Effector memory CD4-positive, alpha-beta T cell (primary cell): ENCODE measurements around the gene SARS1.
"Not testable (repeated sequence)": the region's sequence is repeated elsewhere in the genome, so short reads cannot be mapped to it uniquely, and the experiment has no call there.

Source experiments
- DNase-seq, 3 donors: peaks; one replicate each; pipeline ENCODE4 v3.0.0-alpha.2; 2020
- H3K27ac ChIP-seq: 2 replicates; pipeline ENCODE4 v1.7.0; 2013; ENCODE audit warnings: mild to moderate bottlenecking, low read length, moderate library complexity; ENCODE audit not compliant: insufficient read depth, poor library complexity, severe bottlenecking
- H3K27me3 ChIP-seq: replicated peaks from 2 replicates; pipeline ENCODE4 v1.7.0; 2013; ENCODE audit warnings: mild to moderate bottlenecking, low read length; ENCODE audit not compliant: insufficient read depth, control insufficient read depth, poor library complexity, severe bottlenecking
- H3K36me3 ChIP-seq: 2 replicates; pipeline ENCODE4 v1.7.0; 2013; ENCODE audit warnings: mild to moderate bottlenecking, low read length, moderate library complexity; ENCODE audit not compliant: control insufficient read depth, insufficient read depth
- H3K4me1 ChIP-seq: 2 replicates; pipeline ENCODE4 v1.7.0; 2013; ENCODE audit warnings: low read length, mild to moderate bottlenecking; ENCODE audit not compliant: control insufficient read depth, insufficient read depth, poor library complexity, severe bottlenecking
- H3K4me3 ChIP-seq: 2 replicates; pipeline ENCODE4 v1.7.0; 2013; ENCODE audit warnings: low read length, low read depth, mild to moderate bottlenecking; ENCODE audit not compliant: insufficient read depth, poor library complexity, severe bottlenecking
- H3K9me3 ChIP-seq: 2 replicates; pipeline ENCODE4 v1.7.0; 2013; ENCODE audit warnings: mild to moderate bottlenecking, low read length, moderate library complexity; ENCODE audit not compliant: control insufficient read depth
- total RNA-seq, 3 donors: gene quantifications; one replicate each; lab custom pipeline; 2026; lab: John Stamatoyannopoulos, UW

Gene SARS1, protein sequence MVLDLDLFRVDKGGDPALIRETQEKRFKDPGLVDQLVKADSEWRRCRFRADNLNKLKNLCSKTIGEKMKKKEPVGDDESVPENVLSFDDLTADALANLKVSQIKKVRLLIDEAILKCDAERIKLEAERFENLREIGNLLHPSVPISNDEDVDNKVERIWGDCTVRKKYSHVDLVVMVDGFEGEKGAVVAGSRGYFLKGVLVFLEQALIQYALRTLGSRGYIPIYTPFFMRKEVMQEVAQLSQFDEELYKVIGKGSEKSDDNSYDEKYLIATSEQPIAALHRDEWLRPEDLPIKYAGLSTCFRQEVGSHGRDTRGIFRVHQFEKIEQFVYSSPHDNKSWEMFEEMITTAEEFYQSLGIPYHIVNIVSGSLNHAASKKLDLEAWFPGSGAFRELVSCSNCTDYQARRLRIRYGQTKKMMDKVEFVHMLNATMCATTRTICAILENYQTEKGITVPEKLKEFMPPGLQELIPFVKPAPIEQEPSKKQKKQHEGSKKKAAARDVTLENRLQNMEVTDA
- 82.1 to 106 (median 91.0) reads per million in 3 donors for total RNA-seq

DNA sequence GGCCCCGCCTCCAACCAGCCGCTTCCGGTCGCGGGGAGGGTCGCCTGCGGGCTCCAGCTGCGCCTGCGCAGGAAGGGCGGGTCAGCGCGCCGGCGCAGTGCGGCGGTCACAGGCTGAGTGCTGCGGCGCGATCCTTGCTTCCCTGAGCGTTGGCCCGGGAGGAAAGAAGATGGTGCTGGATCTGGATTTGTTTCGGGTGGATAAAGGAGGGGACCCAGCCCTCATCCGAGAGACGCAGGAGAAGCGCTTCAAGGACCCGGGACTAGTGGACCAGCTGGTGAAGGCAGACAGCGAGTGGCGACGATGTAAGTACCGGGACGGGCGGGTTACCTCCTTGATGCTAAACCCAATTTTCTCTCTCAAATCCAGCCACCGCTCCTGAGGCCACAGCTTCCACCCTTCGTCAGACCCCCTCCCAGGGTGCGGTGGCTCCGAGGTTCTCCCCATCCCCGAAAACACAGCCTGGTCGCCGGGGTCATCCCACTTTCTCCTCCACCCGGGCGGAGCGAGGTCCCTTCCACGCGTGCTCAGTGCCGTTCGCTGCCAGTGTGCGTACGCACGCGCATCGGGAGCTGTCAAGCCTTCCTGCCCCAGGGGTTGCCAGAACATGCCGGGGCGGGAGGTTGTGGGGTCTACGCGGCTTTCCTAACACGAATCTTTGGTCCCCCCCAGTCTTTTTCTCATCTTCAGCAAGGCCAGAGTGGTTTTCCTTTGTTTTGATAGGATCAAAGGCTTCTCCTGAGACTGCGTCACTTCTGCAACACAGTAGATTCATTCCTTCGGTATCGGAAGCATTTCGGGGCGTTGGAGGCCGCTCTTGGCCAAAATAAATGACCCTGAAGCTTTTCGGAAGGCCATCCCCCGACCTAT lies at the start of gene SARS1:
Gene SARS1 (plus strand): TSS at position 95 of the 870 bp plus-strand sequence. CDS start 75 bp downstream, at position 170.
- Histone ChIP-seq H3K4me3 (peak within 1 kb of the TSS; percentile 95), H3K27me3 (no peaks in the 10 kb centered on the region), H3K27ac (peak within 1 kb of the TSS; percentile 78), H3K36me3 (no peaks in the 10 kb centered on the region), H3K9me3 (no peaks in the 10 kb centered on the region), H3K4me1 (peaks cover 10% of the 10 kb centered on the region)
- peak; percentile 72 to 79 (median 76) for DNase-seq

DNA sequence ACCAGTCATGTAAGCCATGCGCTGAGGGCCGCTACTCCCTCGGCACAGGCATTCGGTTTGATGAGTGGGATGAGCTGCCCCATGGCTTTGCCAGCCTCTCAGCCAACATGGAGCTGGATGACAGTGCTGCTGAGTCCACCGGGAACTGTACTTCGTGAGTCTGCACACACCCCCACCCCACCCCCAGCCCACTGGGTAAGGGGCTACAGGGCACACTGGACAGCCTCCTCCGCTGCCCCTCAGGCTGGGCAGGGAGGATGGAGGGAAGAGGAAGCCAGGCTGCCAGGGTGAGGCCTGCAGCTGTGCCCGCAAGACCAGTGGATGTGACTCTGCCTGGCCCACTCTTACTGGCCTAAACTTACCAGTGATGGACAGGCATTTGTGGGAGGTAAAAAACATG lies 49.2 kb upstream of the SARS1 start:
- Histone ChIP-seq H3K9me3 (no peaks in the 10 kb centered on the region), H3K36me3 (peaks cover 7% of the 10 kb centered on the region), H3K4me1 (no peaks in the 10 kb centered on the region), H3K27me3 (no peaks in the 10 kb centered on the region), H3K4me3 (no peak overlapping the region), H3K27ac (no peak overlapping the region)
- no peak for DNase-seq

DNA sequence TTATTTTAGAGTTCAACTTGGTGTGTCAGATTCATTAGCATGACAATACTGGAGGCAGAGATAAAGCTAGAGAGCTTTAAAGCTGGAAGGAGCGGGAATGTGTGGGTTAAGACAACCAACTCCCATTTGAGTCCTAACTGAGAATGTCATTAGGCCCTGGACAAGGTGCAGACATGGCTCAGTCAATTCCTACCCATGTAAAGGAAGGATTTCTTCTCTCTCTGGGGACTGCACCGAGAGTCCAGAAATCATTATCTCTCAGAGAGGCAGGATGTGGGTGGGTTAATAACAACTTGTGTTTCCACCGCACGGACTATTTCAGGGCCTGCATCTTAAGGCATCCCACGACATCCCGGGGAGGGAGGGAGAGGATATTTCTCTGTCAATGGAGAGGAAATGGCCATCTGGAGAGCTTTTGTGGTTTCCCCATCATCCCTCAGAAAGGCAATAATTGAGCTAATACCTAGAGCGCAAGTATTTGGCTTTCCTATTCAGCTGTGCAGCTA lies 46.7 kb upstream of the SARS1 start:
- Histone ChIP-seq H3K27ac (no peak overlapping the region), H3K4me1 (no peaks in the 10 kb centered on the region), H3K9me3 (no peaks in the 10 kb centered on the region), H3K36me3 (peaks cover 7% of the 10 kb centered on the region), H3K27me3 (no peaks in the 10 kb centered on the region), H3K4me3 (no peak overlapping the region)
- DNase-seq: no peak

DNA sequence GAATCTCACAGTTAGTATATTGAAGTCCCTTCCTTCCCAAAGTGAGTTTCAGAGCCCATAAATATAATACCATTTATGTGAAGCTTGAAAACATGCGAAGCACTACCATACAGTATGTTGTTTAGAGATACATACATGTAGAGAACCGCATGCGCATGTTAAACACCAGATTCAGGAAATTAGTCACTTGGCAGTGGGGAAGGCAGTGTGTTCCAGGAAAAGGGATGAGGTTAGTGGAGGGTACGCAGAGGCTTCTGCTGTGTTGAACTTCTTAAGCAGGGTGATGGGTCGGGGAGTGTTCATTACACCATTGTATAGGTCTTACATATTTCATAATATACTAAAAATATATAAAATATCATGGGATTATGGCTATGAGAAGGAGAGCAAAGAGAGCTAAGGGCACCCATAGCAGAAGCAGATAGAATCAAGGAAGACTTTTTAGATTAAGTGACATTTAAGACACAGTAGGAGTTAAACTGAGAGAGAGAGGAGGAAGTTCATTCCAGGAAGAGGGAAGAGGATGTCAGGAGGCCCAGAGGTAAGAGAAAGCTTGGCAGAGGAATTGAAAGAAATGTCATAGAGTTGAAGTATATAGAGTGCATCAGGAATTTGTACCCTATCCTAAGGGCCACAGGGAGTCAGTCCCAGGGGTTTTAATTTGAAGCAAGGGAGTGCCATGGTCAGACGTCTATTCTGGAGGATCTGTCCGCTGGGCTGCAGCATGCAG lies 43.5 kb upstream of the SARS1 start:
- Histone ChIP-seq H3K36me3 (peaks cover 4% of the 10 kb centered on the region), H3K4me1 (no peaks in the 10 kb centered on the region), H3K27me3 (no peaks in the 10 kb centered on the region), H3K9me3 (no peaks in the 10 kb centered on the region), H3K4me3 (no peak overlapping the region), H3K27ac (no peak overlapping the region)
- DNase-seq: no peak

DNA sequence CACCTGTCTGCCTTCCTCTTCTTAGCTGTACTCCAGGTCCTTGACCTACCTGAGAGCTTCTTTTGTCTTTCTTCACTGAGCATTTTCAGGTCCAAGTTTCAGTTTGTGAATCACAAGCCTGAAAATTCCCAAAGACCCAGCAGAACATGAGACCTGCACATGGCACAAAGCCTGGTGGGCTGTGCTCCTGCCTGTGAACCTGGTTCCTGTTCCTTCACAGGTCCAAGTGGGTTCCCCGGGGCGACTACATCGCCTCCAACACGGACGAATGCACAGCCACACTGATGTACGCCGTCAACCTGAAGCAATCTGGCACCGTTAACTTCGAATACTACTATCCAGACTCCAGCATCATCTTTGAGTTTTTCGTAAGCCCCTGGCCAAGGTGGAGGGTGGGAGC lies 42.1 kb upstream of the SARS1 start:
- DNase-seq: no peak
- H3K9me3 ChIP-seq: no peaks in the 10 kb centered on the region
- peaks cover 4% of the 10 kb centered on the region for H3K36me3 ChIP-seq
- H3K4me3 ChIP-seq: no peak overlapping the region
- no peaks in the 10 kb centered on the region for H3K4me1 ChIP-seq
- H3K27me3 ChIP-seq: no peaks in the 10 kb centered on the region
- H3K27ac ChIP-seq: no peak overlapping the region

DNA sequence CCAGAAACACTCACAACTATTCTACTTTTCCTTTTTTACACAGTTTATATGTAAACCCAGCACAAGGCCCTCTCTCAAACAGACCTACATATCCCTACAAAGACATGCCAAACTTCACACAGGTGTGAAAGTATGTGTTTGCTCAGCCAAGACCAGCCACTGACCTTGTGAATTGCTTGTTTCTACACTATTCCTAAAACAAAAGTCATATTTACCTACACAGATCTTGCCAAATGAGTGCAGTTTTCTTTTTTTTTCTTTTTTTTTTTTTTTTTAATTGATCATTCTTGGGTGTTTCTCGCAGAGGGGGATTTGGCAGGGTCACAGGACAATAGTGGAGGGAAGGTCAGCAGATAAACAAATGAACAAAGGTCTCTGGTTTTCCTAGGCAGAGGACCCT lies 37.4 kb upstream of the SARS1 start:
- H3K4me1 ChIP-seq, H3K9me3 ChIP-seq, H3K4me3 ChIP-seq, H3K27me3 ChIP-seq, H3K36me3 ChIP-seq, DNase-seq, H3K27ac ChIP-seq: not testable (repeated sequence)

DNA sequence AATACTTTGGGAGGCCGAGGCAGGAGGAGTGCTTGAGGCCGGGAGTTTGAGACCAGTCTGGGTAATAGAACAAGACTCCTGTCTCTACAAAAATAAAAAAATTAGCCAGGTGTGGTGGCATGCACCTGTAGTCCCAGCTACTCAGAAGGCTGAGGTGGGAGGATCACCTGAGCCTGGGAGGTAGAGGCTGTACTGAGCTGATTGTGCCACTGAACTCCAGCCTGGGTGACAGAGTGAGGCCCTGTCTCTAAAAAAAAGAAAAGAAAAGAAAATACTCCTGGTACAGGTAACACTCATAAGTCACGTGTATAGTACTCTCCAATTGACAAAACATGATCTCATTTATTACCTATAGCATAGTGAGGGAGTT lies 33.0 kb upstream of the SARS1 start:
- H3K36me3 ChIP-seq, H3K9me3 ChIP-seq, H3K27ac ChIP-seq, H3K4me1 ChIP-seq, DNase-seq, H3K27me3 ChIP-seq, H3K4me3 ChIP-seq: not testable (repeated sequence)

DNA sequence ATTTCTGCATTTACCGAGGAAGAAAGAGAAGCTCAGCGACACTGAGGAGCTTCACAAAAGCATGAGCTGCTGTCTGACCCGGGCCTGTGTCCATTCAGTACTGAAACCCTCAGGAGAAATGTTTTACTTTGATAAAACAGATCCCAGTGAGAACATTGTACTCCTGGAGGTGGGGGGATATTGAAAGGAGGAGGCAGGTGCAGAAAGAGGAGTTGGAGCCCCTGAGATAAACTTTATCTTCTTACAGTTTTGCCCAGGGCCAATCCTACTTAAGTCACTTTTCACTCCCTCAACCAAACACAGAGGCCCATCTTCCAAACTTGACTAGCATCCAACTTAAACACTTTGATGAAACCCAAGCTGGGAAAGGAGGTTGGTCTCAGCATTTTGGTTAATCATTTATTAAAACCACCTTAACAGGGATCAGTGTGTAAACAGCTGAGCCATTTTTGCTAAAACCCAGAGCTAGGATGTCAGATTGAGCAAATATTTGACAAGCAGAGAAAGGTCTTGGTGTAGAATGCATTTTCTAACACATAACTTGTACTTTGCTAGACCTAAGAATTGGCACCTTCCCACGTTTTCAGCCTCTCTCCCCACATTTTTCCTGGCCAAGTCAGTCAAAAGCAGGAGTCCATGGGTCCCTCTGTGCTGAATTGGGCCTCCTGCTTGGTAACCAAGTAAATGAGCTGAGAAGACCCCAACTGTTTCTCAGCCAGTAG lies 32.5 kb upstream of the SARS1 start:
- no peaks in the 10 kb centered on the region for H3K27me3 ChIP-seq
- H3K4me1 ChIP-seq: no peaks in the 10 kb centered on the region
- no peak overlapping the region for H3K4me3 ChIP-seq
- H3K36me3 ChIP-seq: no peaks in the 10 kb centered on the region
- no peaks in the 10 kb centered on the region for H3K9me3 ChIP-seq
- no peak for DNase-seq
- H3K27ac ChIP-seq: no peak overlapping the region

DNA sequence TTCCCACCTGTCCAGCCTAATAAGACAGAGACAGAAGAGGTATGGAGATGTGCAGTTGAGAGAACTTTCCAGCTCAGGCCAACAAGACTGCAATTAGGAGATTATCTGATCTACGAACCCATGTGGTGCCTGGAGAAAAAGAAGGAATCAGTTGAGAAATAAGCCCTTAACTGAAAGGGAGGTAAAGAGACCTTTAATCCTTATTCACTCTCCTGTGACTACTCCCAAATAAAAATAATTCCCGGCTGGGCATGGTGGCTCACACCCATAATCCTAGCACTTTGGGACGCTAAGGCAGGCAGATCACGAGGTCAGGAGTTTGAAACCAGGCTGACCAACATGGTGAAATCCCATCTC lies 31.9 kb upstream of the SARS1 start:
- Histone ChIP-seq H3K36me3 (no peaks in the 10 kb centered on the region), H3K27me3 (no peaks in the 10 kb centered on the region), H3K4me3 (no peak overlapping the region), H3K4me1 (no peaks in the 10 kb centered on the region), H3K9me3 (no peaks in the 10 kb centered on the region), H3K27ac (no peak overlapping the region)
- no peak for DNase-seq
